ENCODE measurements around the gene GPX4.

Gene GPX4

DNA sequence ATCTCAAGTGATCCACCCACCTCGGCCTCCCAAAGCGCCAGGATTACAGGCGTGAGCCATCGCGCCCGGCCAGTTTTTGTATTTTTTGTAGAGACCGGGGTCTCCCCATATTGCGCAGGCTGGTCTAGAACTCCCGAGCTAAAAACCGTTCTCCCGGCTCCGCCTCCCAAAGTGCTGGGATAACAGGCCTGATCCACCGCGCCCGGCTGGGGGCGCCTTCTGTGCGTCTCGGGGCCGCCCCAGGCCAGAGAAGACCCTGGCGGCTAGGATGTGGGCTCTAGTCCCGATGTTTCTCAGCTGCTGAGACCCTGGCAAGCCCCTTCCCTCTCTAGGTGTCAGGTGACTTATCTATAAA, 33.2 kb upstream of the GPX4 start:
- no peak overlapping the region for H3K4me3 ChIP-seq (replicated peaks in 1 of 2; ENCODE audit: low read depth in 2 of 2, low read length in 2 of 2)
- TF ChIP-seq, protein P1, sequence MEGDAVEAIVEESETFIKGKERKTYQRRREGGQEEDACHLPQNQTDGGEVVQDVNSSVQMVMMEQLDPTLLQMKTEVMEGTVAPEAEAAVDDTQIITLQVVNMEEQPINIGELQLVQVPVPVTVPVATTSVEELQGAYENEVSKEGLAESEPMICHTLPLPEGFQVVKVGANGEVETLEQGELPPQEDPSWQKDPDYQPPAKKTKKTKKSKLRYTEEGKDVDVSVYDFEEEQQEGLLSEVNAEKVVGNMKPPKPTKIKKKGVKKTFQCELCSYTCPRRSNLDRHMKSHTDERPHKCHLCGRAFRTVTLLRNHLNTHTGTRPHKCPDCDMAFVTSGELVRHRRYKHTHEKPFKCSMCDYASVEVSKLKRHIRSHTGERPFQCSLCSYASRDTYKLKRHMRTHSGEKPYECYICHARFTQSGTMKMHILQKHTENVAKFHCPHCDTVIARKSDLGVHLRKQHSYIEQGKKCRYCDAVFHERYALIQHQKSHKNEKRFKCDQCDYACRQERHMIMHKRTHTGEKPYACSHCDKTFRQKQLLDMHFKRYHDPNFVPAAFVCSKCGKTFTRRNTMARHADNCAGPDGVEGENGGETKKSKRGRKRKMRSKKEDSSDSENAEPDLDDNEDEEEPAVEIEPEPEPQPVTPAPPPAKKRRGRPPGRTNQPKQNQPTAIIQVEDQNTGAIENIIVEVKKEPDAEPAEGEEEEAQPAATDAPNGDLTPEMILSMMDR (IDR thresholded peaks at IDR 0.05; ENCODE audit: low read depth, low read length) = peak; percentile 24
- DNase-seq (ENCODE audit: low read depth in 2 of 2) = no peak

GRCh38 chr19:1070931-1071791, 32.6 kb upstream of the GPX4 start:
- H3K4me3 ChIP-seq (replicated peaks in 1 of 2; ENCODE audit: low read depth in 2 of 2, low read length in 2 of 2) = no peak overlapping the region
- DNase-seq (ENCODE audit: low read depth in 2 of 2) = no peak
- TF ChIP-seq, protein P1 (IDR thresholded peaks at IDR 0.05; ENCODE audit: low read depth, low read length) = no peak

- no peak overlapping the region for H3K4me3 ChIP-seq (replicated peaks in 1 of 2; ENCODE audit: low read depth in 2 of 2, low read length in 2 of 2)
Observed at GRCh38 chr19:1072371-1073015, 31.3 kb upstream of the GPX4 start.

GRCh38 chr19:1073063-1073955, 30.5 kb upstream of the GPX4 start:
- TF ChIP-seq, protein P1 (IDR thresholded peaks at IDR 0.05; ENCODE audit: low read depth, low read length) = no peak
- no peak for DNase-seq (ENCODE audit: low read depth in 2 of 2)
- no peak overlapping the region for H3K4me3 ChIP-seq (replicated peaks in 1 of 2; ENCODE audit: low read depth in 2 of 2, low read length in 2 of 2)

More at GRCh38 chr19:1072371-1073015, 31.3 kb upstream of the GPX4 start:
- DNase-seq (ENCODE audit: low read depth in 2 of 2) = no peak
- TF ChIP-seq, protein P1 (IDR thresholded peaks at IDR 0.05; ENCODE audit: low read depth, low read length) = no peak

- no peak overlapping the region for H3K4me3 ChIP-seq (replicated peaks in 1 of 2; ENCODE audit: low read depth in 2 of 2, low read length in 2 of 2)
- TF ChIP-seq, protein P1 (IDR thresholded peaks at IDR 0.05; ENCODE audit: low read depth, low read length) = no peak
- no peak for DNase-seq (ENCODE audit: low read depth in 2 of 2)
Observed at GRCh38 chr19:1073956-1074517, 29.8 kb upstream of the GPX4 start.

- no peak for DNase-seq (ENCODE audit: low read depth in 2 of 2)
- no peak overlapping the region for H3K4me3 ChIP-seq (replicated peaks in 1 of 2; ENCODE audit: low read depth in 2 of 2, low read length in 2 of 2)
- TF ChIP-seq, protein P1 (IDR thresholded peaks at IDR 0.05; ENCODE audit: low read depth, low read length) = no peak
Observed at GRCh38 chr19:1074544-1075283, 29.1 kb upstream of the GPX4 start.

Measured in cardiac fibroblast (primary cell).